ENCODE measurements around the gene RASAL1.

Gene RASAL1

DNA sequence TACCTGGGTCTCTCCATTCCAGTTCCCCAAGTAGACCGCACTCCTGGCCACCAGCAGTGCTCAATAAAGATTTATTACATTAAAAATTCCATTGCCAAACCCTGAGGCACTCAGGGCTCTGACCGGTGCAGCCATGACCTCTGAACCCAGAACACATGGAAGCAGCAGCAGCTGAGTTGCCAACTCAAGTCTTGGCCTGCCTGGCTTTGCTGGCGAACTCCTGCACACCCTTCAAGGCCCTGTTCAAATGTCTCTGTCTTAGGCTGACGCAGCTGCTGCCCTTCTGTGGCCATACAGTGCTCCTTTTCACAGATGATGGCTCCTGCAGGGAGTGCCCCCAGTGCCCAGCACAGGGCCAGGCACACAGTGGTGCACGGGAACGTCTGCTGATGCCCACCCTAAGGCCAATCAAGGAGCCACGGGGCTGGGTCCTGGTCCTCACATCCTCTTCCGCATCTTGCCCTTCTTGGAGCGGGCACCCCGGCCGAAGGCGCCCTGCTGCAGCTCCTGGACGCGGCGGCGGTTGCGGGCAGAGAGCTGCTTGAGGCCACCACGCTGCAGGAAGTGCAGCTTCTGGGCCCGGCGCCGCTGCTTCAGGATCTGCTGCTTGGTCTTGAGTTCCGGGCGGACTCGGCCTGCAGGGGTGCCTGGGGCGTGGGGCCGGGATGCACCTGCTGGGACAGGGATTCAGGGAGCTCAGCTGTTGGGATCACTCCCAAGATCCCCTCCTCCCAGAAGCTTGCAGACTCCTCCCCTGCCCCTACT is 23.1 kb upstream of the RASAL1 start:
- Histone ChIP-seq H3F3A (ENCODE audit: insufficient read depth, low read length) (peaks cover 5% of the 10 kb centered on the region; the same call in 1 of the 2 replicates), H3K9me3 (ENCODE audit: low read length) (no peaks in the 10 kb centered on the region), H3K36me3 (ENCODE audit: insufficient read depth, low read length) (peaks cover 65% of the 10 kb centered on the region), H3K9ac (ENCODE audit: low read length) (peak overlapping the region; percentile 69; the same call in 1 of the 2 replicates), H3K4me2 (ENCODE audit: low read length) (peak overlapping the region; percentile 79), H4K20me1 (ENCODE audit: insufficient read depth, low read length) (no peaks in the 10 kb centered on the region), H3K27me3 (ENCODE audit: insufficient read depth, low read length) (no peaks in the 10 kb centered on the region), H3K4me3 (ENCODE audit: low read depth, low read length, poor library complexity, severe bottlenecking) (peak overlapping the region; percentile 62), H3K79me2 (ENCODE audit: insufficient read depth, low read length) (peaks cover 5% of the 10 kb centered on the region), H3K9me2 (ENCODE audit: low read depth, low read length) (no peaks in the 10 kb centered on the region), H3K4me1 (ENCODE audit: insufficient read depth, low read length, severe bottlenecking) (peaks cover 93% of the 10 kb centered on the region), H3K27ac (ENCODE audit: low read depth, low read length, poor library complexity, severe bottlenecking) (peak overlapping the region; percentile 92), H2AFZ (ENCODE audit: low read length) (no peak overlapping the region)
- TF ChIP-seq, protein P1, sequence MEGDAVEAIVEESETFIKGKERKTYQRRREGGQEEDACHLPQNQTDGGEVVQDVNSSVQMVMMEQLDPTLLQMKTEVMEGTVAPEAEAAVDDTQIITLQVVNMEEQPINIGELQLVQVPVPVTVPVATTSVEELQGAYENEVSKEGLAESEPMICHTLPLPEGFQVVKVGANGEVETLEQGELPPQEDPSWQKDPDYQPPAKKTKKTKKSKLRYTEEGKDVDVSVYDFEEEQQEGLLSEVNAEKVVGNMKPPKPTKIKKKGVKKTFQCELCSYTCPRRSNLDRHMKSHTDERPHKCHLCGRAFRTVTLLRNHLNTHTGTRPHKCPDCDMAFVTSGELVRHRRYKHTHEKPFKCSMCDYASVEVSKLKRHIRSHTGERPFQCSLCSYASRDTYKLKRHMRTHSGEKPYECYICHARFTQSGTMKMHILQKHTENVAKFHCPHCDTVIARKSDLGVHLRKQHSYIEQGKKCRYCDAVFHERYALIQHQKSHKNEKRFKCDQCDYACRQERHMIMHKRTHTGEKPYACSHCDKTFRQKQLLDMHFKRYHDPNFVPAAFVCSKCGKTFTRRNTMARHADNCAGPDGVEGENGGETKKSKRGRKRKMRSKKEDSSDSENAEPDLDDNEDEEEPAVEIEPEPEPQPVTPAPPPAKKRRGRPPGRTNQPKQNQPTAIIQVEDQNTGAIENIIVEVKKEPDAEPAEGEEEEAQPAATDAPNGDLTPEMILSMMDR (IDR thresholded peaks at IDR 0.05; ENCODE audit: low read length), result no peak
- TF ChIP-seq EZH2 (IDR thresholded peaks at IDR 0.05; ENCODE audit: borderline replicate concordance, low read length), result no peak

DNA sequence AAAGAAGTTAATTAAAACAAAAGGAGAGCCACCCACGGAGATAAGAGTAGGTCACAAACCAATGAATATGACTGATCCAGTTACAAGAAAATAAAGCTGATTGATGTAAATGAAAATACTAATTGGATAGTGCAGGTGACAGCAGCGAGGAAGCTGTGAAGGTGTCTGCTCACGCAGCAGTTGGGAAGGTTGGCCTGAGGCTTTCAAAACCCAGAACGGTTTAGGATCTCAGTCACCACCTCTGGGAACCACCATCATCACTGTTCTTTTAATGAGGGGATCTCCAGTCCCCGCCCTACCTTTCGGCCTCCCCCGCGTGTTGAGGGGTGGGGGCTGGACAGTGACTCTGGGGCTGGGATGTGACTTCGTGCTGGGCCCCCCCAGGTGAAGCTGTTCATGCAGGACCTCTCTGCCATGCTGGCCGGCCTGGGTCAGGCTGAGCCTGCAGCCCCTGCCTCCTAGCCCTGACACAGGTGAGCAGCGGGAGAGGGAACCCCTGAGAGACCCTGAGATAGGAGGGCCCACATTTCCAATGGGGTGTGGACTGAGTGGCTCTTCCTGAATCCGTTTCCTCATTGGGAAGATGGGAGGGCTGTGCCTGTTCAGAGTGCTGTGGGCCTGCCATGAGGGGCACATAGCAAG is 21.8 kb upstream of the RASAL1 start:
- Histone ChIP-seq H3K4me1 (ENCODE audit: insufficient read depth, low read length, severe bottlenecking) (peaks cover 86% of the 10 kb centered on the region), H3K9ac (ENCODE audit: low read length) (peak overlapping the region; percentile 69), H3K4me3 (ENCODE audit: low read depth, low read length, poor library complexity, severe bottlenecking) (peak overlapping the region; percentile 25), H3K36me3 (ENCODE audit: insufficient read depth, low read length) (peaks cover 56% of the 10 kb centered on the region), H3K27ac (ENCODE audit: low read depth, low read length, poor library complexity, severe bottlenecking) (peak overlapping the region; percentile 92), H3K79me2 (ENCODE audit: insufficient read depth, low read length) (peaks cover 7% of the 10 kb centered on the region), H3K27me3 (ENCODE audit: insufficient read depth, low read length) (no peaks in the 10 kb centered on the region), H3K9me2 (ENCODE audit: low read depth, low read length) (no peaks in the 10 kb centered on the region), H4K20me1 (ENCODE audit: insufficient read depth, low read length) (no peaks in the 10 kb centered on the region), H3K4me2 (ENCODE audit: low read length) (peak overlapping the region; percentile 79), H2AFZ (ENCODE audit: low read length) (no peak overlapping the region), H3K9me3 (ENCODE audit: low read length) (no peaks in the 10 kb centered on the region), H3F3A (ENCODE audit: insufficient read depth, low read length) (peaks cover 5% of the 10 kb centered on the region; the same call in 1 of the 2 replicates)
- TF ChIP-seq EZH2 (IDR thresholded peaks at IDR 0.05; ENCODE audit: borderline replicate concordance, low read length), result no peak
- TF ChIP-seq, protein P1 (IDR thresholded peaks at IDR 0.05; ENCODE audit: low read length), result no peak

DNA sequence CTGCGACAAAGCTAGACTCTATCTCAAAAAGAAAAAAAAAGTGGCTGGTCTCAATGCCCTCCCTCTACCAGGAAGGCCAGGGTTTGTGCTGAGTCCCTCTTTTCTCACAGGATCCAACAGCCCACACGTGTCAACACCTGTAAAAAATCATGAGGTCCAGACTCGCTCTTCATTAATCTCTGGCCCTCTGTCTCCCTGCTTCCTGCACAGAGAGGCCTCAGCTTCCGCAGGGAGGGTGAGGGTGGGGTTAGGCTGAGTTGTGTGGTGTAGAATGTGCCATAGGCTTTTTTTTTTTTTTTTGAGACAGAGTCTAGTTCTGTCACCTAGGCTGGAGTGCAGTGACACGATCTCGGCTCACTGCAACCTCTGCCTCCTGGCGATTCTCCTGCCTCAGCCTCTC is 20.1 kb upstream of the RASAL1 start:
- Histone ChIP-seq H3F3A (ENCODE audit: insufficient read depth, low read length) (peaks cover 9% of the 10 kb centered on the region), H3K4me3 (ENCODE audit: low read depth, low read length, poor library complexity, severe bottlenecking) (peak overlapping the region; percentile 88), H3K4me2 (ENCODE audit: low read length) (peak overlapping the region; percentile 79), H4K20me1 (ENCODE audit: insufficient read depth, low read length) (no peaks in the 10 kb centered on the region), H3K27ac (ENCODE audit: low read depth, low read length, poor library complexity, severe bottlenecking) (peak overlapping the region; percentile 92), H3K27me3 (ENCODE audit: insufficient read depth, low read length) (no peaks in the 10 kb centered on the region), H3K9me2 (ENCODE audit: low read depth, low read length) (no peaks in the 10 kb centered on the region), H2AFZ (ENCODE audit: low read length) (no peak overlapping the region), H3K9ac (ENCODE audit: low read length) (peak overlapping the region; percentile 99), H3K4me1 (ENCODE audit: insufficient read depth, low read length, severe bottlenecking) (peaks cover 84% of the 10 kb centered on the region), H3K9me3 (ENCODE audit: low read length) (no peaks in the 10 kb centered on the region), H3K79me2 (ENCODE audit: insufficient read depth, low read length) (peaks cover 7% of the 10 kb centered on the region), H3K36me3 (ENCODE audit: insufficient read depth, low read length) (peaks cover 44% of the 10 kb centered on the region)
- TF ChIP-seq, protein P1 (IDR thresholded peaks at IDR 0.05; ENCODE audit: low read length), result no peak
- no peak for TF ChIP-seq EZH2 (IDR thresholded peaks at IDR 0.05; ENCODE audit: borderline replicate concordance, low read length)
